Osteocyte (in vitro differentiated cells): ENCODE measurements around the gene STRN. TPM values are rescaled to one million over a fixed set of nuclear protein-coding genes. Genes with fewer than 3 reads are reported as not detected.
"Not testable (repeated sequence)": the region's sequence is repeated elsewhere in the genome, so short reads cannot be mapped to it uniquely, and the experiment has no call there.

Experiments used
- DNase-seq: peaks from one replicate; pipeline ENCODE4 v3.0.0; 2021; ENCODE audit warnings: mixed read lengths; ENCODE audit not compliant: unreplicated experiment; ENCODE audit errors: extremely low spot score
- H3K27ac Mint-ChIP-seq: one replicate; pipeline ENCODE4 v1.8.0; 2021; ENCODE audit warnings: mild to moderate bottlenecking, mixed read lengths; ENCODE audit not compliant: unreplicated experiment
- H3K27me3 Mint-ChIP-seq: one replicate; pipeline ENCODE4 v1.8.0; 2021; ENCODE audit warnings: mixed read lengths; ENCODE audit not compliant: unreplicated experiment
- H3K36me3 Mint-ChIP-seq: one replicate; pipeline ENCODE4 v1.8.0; 2021; ENCODE audit warnings: mixed read lengths; ENCODE audit not compliant: unreplicated experiment
- H3K4me1 Mint-ChIP-seq: one replicate; pipeline ENCODE4 v1.8.0; 2021; ENCODE audit warnings: mixed read lengths; ENCODE audit not compliant: unreplicated experiment
- H3K4me3 Mint-ChIP-seq: one replicate; pipeline ENCODE4 v1.8.0; 2021; ENCODE audit warnings: mild to moderate bottlenecking, moderate library complexity, mixed read lengths; ENCODE audit not compliant: unreplicated experiment
- H3K9me3 Mint-ChIP-seq: one replicate; pipeline ENCODE4 v1.8.0; 2021; ENCODE audit warnings: mixed read lengths; ENCODE audit not compliant: unreplicated experiment
- total RNA-seq: library from RNA; stranded (reverse); gene quantifications from 2 replicates; pipeline ENCODE4 v1.2.1, GENCODE V29; 2021
- TF ChIP-seq, protein P1 (sequence below): fragments of 200-600 bp; sonication (generic); IDR thresholded peaks from 2 replicates; pipeline ENCODE4 v1.5.0; 2021; ENCODE audit warnings: antibody characterized with exemption, mild to moderate bottlenecking, moderate library complexity

Gene STRN
- total RNA-seq, 1 donor from 2014 or later = 27.2 TPM

DNA sequence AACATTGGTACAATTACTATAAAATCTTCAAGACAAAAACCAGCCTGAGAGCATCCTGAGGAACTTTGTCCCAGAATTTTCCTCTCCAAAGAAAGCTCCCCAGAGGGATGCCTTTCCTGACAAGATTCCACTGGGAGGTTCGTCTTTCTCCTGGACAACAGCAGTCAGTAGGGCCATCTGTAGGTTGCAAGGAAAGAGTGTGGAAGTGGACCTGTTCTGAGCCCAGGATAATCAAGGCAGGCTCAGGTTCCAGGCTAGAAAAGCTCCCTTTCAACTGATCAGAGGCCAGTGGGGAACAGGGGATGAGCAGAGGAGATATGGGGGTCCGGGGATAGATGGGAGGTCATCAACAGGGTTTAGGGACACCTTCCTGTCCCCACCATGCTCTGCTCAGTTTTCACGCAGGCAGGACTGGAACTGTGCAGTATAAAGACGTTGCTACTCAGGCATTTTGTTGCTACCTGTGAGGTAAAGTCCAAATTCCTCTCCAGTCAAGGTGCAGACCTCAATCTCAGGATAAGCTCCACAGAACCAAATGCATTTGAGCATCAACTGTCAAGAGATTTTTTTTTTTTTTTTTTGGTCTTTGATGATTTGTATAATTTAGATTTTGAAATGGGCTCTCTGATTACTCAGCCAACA, 126.2 kb downstream of the STRN start:
- no peaks in the 10 kb centered on the region for H3K9me3 Mint-ChIP-seq
- TF ChIP-seq, protein P1, sequence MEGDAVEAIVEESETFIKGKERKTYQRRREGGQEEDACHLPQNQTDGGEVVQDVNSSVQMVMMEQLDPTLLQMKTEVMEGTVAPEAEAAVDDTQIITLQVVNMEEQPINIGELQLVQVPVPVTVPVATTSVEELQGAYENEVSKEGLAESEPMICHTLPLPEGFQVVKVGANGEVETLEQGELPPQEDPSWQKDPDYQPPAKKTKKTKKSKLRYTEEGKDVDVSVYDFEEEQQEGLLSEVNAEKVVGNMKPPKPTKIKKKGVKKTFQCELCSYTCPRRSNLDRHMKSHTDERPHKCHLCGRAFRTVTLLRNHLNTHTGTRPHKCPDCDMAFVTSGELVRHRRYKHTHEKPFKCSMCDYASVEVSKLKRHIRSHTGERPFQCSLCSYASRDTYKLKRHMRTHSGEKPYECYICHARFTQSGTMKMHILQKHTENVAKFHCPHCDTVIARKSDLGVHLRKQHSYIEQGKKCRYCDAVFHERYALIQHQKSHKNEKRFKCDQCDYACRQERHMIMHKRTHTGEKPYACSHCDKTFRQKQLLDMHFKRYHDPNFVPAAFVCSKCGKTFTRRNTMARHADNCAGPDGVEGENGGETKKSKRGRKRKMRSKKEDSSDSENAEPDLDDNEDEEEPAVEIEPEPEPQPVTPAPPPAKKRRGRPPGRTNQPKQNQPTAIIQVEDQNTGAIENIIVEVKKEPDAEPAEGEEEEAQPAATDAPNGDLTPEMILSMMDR = no peak
- no peak overlapping the region for H3K27ac Mint-ChIP-seq
- H3K27me3 Mint-ChIP-seq = no peaks in the 10 kb centered on the region
- no peaks in the 10 kb centered on the region for H3K4me1 Mint-ChIP-seq
- no peak overlapping the region for H3K4me3 Mint-ChIP-seq
- peaks cover 22% of the 10 kb centered on the region for H3K36me3 Mint-ChIP-seq
- no peak for DNase-seq

DNA sequence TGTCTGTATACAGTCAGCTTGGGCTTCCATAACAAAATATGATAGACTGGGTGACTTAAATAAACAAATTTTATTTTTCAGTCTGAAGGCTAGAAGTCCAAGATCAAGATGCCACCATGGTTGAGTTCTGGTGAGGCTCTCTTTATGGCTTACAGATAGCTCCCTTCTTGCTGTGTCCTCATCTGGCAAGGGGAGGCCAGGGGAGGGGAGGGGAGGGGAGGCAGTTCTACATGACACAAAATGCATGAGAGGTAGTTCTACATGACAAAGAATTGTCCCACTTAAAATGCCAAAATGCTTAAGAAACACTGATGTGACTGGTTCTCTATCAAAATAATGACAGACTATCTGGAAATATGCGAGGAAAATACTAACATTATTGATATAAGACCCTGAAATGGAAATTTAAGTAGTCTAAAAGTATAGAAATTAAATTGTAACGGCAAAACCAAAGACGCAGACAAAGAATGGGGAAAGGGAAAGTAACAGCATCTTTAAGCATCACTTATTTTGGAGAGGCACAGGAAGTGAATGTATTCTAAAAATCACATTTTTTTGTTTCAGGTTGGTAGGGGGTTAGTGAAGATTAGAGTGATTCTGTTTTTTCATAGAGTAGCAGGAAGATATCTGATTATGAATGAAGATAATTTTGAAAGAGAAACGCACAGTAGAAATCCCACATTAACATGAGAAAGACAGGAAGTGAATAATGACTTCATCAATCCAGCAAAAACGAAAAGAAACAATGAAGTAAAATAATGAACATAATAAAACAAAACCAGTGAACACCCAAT, 131.4 kb downstream of the STRN start:
- TF ChIP-seq, protein P1 = no peak
- H3K27ac Mint-ChIP-seq = no peak overlapping the region
- DNase-seq = no peak
- H3K9me3 Mint-ChIP-seq = peaks cover 4% of the 10 kb centered on the region
- peaks cover 4% of the 10 kb centered on the region for H3K36me3 Mint-ChIP-seq
- peaks cover 4% of the 10 kb centered on the region for H3K27me3 Mint-ChIP-seq
- H3K4me1 Mint-ChIP-seq = no peaks in the 10 kb centered on the region
- no peak overlapping the region for H3K4me3 Mint-ChIP-seq

DNA sequence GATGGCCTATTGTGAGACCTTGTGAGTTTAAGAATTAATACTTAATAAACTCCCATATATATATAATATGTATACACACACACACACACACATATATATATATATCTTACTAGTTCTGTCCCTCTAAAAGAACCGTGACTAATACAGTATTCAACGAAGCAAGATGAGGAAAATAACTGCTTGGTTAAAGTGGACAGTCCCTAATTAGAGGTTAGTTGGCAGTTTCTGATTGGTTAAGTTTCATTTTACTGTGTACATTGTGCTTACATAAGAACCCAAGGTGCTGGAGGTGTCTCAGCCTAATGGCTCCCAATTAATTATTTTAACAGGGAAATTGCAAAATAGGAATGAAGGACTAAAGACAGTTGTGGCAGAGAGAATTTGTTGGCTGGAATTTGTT, 132.1 kb downstream of the STRN start:
- H3K36me3 Mint-ChIP-seq = peaks cover 4% of the 10 kb centered on the region

DNA sequence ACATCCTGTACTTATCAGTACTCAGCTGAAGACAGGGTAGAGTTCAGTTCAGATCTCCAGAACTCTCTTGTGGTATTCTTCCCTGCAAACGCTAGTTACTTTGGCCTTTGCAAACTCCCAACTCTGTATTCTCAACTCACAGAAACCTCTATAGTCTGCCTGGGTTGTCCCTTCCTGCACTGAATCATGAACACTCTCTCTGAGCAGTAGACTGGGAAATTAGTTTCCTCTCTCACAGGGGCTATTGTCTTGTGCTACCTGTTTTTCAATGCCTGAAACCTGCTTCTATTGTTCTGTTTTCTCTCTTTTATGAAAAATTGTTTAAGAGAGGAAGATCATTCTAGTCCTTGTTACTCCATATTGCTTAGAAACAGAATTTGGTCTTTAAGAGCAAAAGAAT, 135.2 kb downstream of the STRN start:
- peaks cover 6% of the 10 kb centered on the region for H3K27me3 Mint-ChIP-seq
- H3K9me3 Mint-ChIP-seq = peaks cover 7% of the 10 kb centered on the region
- TF ChIP-seq, protein P1 = no peak
- DNase-seq = no peak
- peaks cover 2% of the 10 kb centered on the region for H3K36me3 Mint-ChIP-seq
- H3K4me3 Mint-ChIP-seq = no peak overlapping the region
- no peaks in the 10 kb centered on the region for H3K4me1 Mint-ChIP-seq
- no peak overlapping the region for H3K27ac Mint-ChIP-seq

More for the DNA sequence above, 132.1 kb downstream of the STRN start:
- TF ChIP-seq, protein P1 = no peak
- Mint-ChIP-seq H3K27me3 (peaks cover 4% of the 10 kb centered on the region), H3K27ac (no peak overlapping the region), H3K4me1 (no peaks in the 10 kb centered on the region), H3K4me3 (no peak overlapping the region), H3K9me3 (peaks cover 4% of the 10 kb centered on the region)
- DNase-seq = no peak

DNA sequence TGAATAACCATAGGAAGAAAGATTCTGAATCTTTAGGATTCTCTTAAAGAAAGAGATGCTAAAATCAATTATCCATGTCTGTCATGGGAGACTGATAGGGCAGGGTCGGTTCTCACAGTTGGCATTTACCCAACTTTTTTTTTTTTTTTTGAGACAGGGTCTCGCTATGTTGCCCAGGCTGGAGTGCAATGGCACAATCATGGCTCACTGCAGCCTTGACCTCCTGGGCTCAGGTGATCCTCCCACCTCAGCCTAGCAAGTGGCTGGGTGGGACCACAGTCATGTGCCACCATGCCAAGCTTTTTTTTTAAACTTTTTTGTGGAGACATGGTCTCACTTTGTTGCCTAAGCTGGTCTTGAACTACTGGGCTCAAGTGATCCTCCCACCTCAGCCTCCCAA, 141.7 kb downstream of the STRN start:
- H3K4me3 Mint-ChIP-seq = not testable (repeated sequence)

More for the DNA sequence above, 141.7 kb downstream of the STRN start:
- H3K9me3 Mint-ChIP-seq, H3K27me3 Mint-ChIP-seq, H3K27ac Mint-ChIP-seq, H3K36me3 Mint-ChIP-seq, H3K4me1 Mint-ChIP-seq, DNase-seq: not testable (repeated sequence)
